DND-41 (cell line): ENCODE data around the gene TIPRL.

Experiments used
- ATAC-seq: fragments of 200-7000 bp; cut with Tn5 transposase; 3 replicates; pipeline ENCODE4 v1.9.1; 2021; ENCODE audit warnings: low read depth; ENCODE audit not compliant: insufficient read depth
- DNase-seq: peaks from one replicate; pipeline ENCODE4 v3.0.0-alpha.2; 2020
- H2AFZ ChIP-seq: 2 replicates; pipeline ENCODE4 v1.6.0; 2012; ENCODE audit warnings: low read depth, low read length
- H3K27ac ChIP-seq: 2 replicates; pipeline ENCODE4 v1.5.1; 2012; ENCODE audit warnings: low read length, inconsistent platforms
- H3K27me3 ChIP-seq: fragments of 200-600 bp; sonication (generic); 2 replicates; pipeline ENCODE4 v1.6.0; 2012; ENCODE audit warnings: low read length, mild to moderate bottlenecking, inconsistent platforms; ENCODE audit not compliant: insufficient read depth, poor library complexity
- H3K36me3 ChIP-seq: 2 replicates; pipeline ENCODE4 v1.5.1; 2012; ENCODE audit warnings: low read length, inconsistent platforms; ENCODE audit not compliant: insufficient read depth
- H3K4me1 ChIP-seq: 2 replicates; pipeline ENCODE4 v1.5.1; 2012; ENCODE audit warnings: mild to moderate bottlenecking, low read length; ENCODE audit not compliant: insufficient read depth
- H3K4me2 ChIP-seq: 2 replicates; pipeline ENCODE4 v1.6.0; 2012; ENCODE audit warnings: mild to moderate bottlenecking, moderate library complexity, low read length, inconsistent platforms; ENCODE audit not compliant: insufficient read depth
- H3K4me3 ChIP-seq, 2 experiments: fragments of 200-600 bp in 1 of 2; shearing (Covaris generic) in 1 of 2; 2 replicates each; pipeline ENCODE4 v1.5.1; 2012 to 2016; ENCODE audit warnings: inconsistent platforms in 2 of 2, low read length in 2 of 2, mild to moderate bottlenecking in 2 of 2, low read depth in 1 of 2, moderate library complexity in 1 of 2
- H3K79me2 ChIP-seq: 2 replicates; pipeline ENCODE4 v1.6.0; 2012; ENCODE audit warnings: low read length, inconsistent platforms; ENCODE audit not compliant: insufficient read depth
- H3K9ac ChIP-seq: 2 replicates; pipeline ENCODE4 v1.6.0; 2012; ENCODE audit warnings: low read depth, mild to moderate bottlenecking, inconsistent platforms, low read length, moderate library complexity
- H3K9me3 ChIP-seq: 2 replicates; pipeline ENCODE4 v1.5.1; 2012; ENCODE audit warnings: low read length, moderate library complexity, mild to moderate bottlenecking, inconsistent platforms; ENCODE audit not compliant: insufficient read depth, severe bottlenecking
- H4K20me1 ChIP-seq: 2 replicates; pipeline ENCODE4 v1.6.0; 2012; ENCODE audit warnings: low read length; ENCODE audit not compliant: insufficient read depth
- CTCF ChIP-seq: IDR thresholded peaks from 2 replicates; pipeline ENCODE4 v1.5.1; 2012; ENCODE audit warnings: borderline replicate concordance, low read length, moderate library complexity, mild to moderate bottlenecking; ENCODE audit not compliant: poor library complexity, severe bottlenecking; ENCODE audit errors: extremely low read depth
- EZH2 ChIP-seq: IDR thresholded peaks from 3 replicates; pipeline ENCODE4 v1.6.1; 2012; ENCODE audit warnings: borderline replicate concordance, low read depth, mild to moderate bottlenecking, moderate library complexity, low read length, inconsistent platforms; ENCODE audit not compliant: severe bottlenecking

The TIPRL gene

GRCh38 chr1:168136709-168137514, 41.9 kb upstream of the TIPRL start, which contains the start of gene GPR161:
TSS of gene GPR161 (minus strand) at chr1:168136930. CDS start at chr1:168104850, 32,080 bp downstream.
- H3K9ac ChIP-seq = peak within 1 kb of the TSS; percentile 78
- H3K27ac ChIP-seq = no peak within 1 kb of the TSS; the same call in 1 of the 2 replicates
- DNase-seq (peak; percentile 48), ATAC-seq (peak; percentile 33)
- H3K4me3 ChIP-seq = peak within 1 kb of the TSS; percentile 66 to 78
- TF ChIP-seq EZH2 (no peak), CTCF (no peak)
- H2AFZ ChIP-seq = peak within 1 kb of the TSS; percentile 92
- H4K20me1 ChIP-seq = no peaks in the 10 kb centered on the region
- peak within 1 kb of the TSS; percentile 97 for H3K4me2 ChIP-seq
- peaks cover 27% of the 10 kb centered on the region for H3K4me1 ChIP-seq
- H3K9me3 ChIP-seq = no peaks in the 10 kb centered on the region
- no peaks in the 10 kb centered on the region for H3K36me3 ChIP-seq
- no peaks in the 10 kb centered on the region for H3K79me2 ChIP-seq
- no peaks in the 10 kb centered on the region for H3K27me3 ChIP-seq

- TF ChIP-seq CTCF = no peak
- Histone ChIP-seq H3K27me3 (no peaks in the 10 kb centered on the region), H3K4me2 (peak overlapping the region; percentile 97), H3K79me2 (no peaks in the 10 kb centered on the region), H2AFZ (peak overlapping the region; percentile 84), H4K20me1 (no peaks in the 10 kb centered on the region), H3K4me3 (peak overlapping the region in 1 of 2 experiments; percentile 51; a peak in 2 of 4 replicates), H3K9ac (peak overlapping the region; percentile 33; the same call in 1 of the 2 replicates), H3K27ac (no peak overlapping the region), H3K4me1 (peaks cover 27% of the 10 kb centered on the region), H3K36me3 (no peaks in the 10 kb centered on the region), H3K9me3 (no peaks in the 10 kb centered on the region)
- no peak for DNase-seq
- ATAC-seq = no peak
Measured at GRCh38 chr1:168137515-168137821, 41.3 kb upstream of the TIPRL start.

GRCh38 chr1:168138134-168138533, 40.6 kb upstream of the TIPRL start:
- Histone ChIP-seq H3K79me2 (no peaks in the 10 kb centered on the region), H2AFZ (no peak overlapping the region), H3K4me3 (no peak overlapping the region), H4K20me1 (no peaks in the 10 kb centered on the region), H3K9me3 (no peaks in the 10 kb centered on the region), H3K27me3 (no peaks in the 10 kb centered on the region), H3K4me2 (no peak overlapping the region), H3K9ac (no peak overlapping the region), H3K27ac (no peak overlapping the region), H3K36me3 (no peaks in the 10 kb centered on the region), H3K4me1 (peaks cover 27% of the 10 kb centered on the region)
- no peak for DNase-seq
- no peak for ATAC-seq
- TF ChIP-seq CTCF (no peak), EZH2 (no peak)
